Activated T-helper 1 cell treated with anti-CD3 and anti-CD28 coated beads, Interleukin-12 subunit alpha, Interleukin-12 subunit beta, Interleukin-2, Interleukin-4 antibody, amounts not matched to agents 30 ng/mL and 10 ng/mL and 1 ng/mL, durations not matched to agents 14 hours and 24 hours and 36 hours (primary cell): Measurements from ENCODE around the gene UNCX. TPM values are rescaled to one million over a fixed set of nuclear protein-coding genes. Genes with fewer than 3 reads are reported as not detected.
"Not testable (repeated sequence)": the region's sequence is repeated elsewhere in the genome, so short reads cannot be mapped to it uniquely, and the experiment has no call there.

ENCODE experiments used
- DNase-seq: peaks from one replicate; pipeline ENCODE4 v3.0.0; 2021; ENCODE audit warnings: low spot score
- H3K27ac Mint-ChIP-seq: one replicate; pipeline ENCODE4 v1.8.0; 2021; ENCODE audit warnings: mild to moderate bottlenecking, mixed read lengths
- H3K27me3 Mint-ChIP-seq: one replicate; pipeline ENCODE4 v1.8.0; 2022; ENCODE audit warnings: mild to moderate bottlenecking, moderate library complexity, mixed read lengths; ENCODE audit not compliant: insufficient read depth
- H3K36me3 Mint-ChIP-seq: one replicate; pipeline ENCODE4 v1.8.0; 2021; ENCODE audit warnings: low read depth, mixed read lengths
- H3K4me1 Mint-ChIP-seq: one replicate; pipeline ENCODE4 v1.8.0; 2021; ENCODE audit warnings: low read depth, mixed read lengths
- H3K4me3 Mint-ChIP-seq: one replicate; pipeline ENCODE4 v1.8.0; 2021; ENCODE audit warnings: mild to moderate bottlenecking, moderate library complexity, mixed read lengths
- H3K9me3 Mint-ChIP-seq: one replicate; pipeline ENCODE4 v1.8.0; 2021; ENCODE audit warnings: mixed read lengths
- intact Hi-C: fragments of 100-400 bp; cut with micrococcal nuclease; formaldehyde crosslinking; loops from one replicate; pipeline ENCODE4 v1.15.1; 2024
- total RNA-seq: library from RNA; stranded (reverse); gene quantifications from 2 replicates; pipeline ENCODE4 v1.2.3, GENCODE V29; 2022

UNCX gene
- total RNA-seq: not detected in 2 replicates

DNA sequence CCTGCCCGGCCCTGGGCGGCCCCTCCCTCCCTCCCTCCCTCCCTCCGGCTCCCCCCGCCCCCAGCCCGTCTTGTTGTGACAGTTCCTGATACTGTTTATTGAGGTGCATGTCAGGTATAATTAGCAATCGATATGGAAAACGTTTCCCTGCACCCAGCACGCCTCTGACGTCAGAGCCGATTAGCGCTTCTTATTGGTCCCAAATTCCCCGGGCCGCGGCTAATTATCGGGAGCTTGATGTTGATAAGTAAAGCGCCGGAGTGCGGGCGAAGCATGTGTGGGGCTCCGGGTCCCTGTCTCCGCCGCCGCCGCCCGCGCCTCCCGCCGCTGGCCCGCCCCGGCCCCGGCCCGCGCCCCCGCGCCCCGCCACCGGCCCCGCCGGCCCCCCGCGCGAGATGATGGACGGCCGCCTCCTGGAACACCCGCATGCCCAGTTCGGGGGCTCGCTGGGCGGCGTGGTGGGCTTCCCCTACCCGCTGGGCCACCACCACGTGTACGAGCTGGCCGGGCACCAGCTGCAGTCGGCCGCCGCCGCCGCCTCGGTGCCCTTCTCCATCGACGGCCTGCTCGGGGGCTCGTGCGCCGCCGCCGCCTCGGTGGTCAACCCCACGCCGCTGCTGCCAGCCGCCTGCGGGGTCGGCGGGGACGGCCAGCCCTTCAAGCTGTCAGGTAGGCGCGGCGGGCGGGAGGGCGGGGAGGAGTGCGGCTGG lies at the start of gene UNCX:
Gene UNCX (plus strand): TSS at position 250 of the 710 bp plus-strand sequence. CDS start 146 bp downstream, at position 396.
- Mint-ChIP-seq H3K36me3 (peaks cover 2% of the 10 kb centered on the region), H3K27ac (peak within 1 kb of the TSS; percentile 86), H3K9me3 (no peaks in the 10 kb centered on the region), H3K27me3 (peaks cover 52% of the 10 kb centered on the region), H3K4me3 (no peak within 1 kb of the TSS), H3K4me1 (peaks cover 11% of the 10 kb centered on the region)
- DNase-seq: no peak
- intact Hi-C loops: loop anchor here (5.0 kb wide), 1 partner anchor 435 kb away; no protein-coding TSS in a partner anchor

DNA sequence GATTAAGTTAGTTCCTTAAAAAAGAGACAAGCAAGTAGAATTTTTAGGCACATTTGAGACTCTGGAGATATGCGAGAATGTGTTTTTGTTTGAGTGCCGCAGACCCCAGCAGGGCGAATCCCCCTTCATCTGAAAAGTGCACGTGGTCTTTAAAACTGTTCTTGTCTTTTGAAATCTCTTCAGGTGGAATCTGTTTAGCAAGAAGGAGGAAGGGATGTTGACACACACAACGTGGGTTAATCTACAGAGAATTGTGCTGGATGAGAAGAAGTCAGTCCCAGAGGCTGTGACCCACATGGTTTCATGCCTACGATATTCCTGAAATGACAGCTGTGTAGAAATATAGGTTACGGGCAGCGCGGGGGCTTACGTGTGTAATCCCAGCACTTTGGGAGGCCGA lies 45.5 kb upstream of the UNCX start:
- intact Hi-C loops: no loop called here
- H3K27ac Mint-ChIP-seq: no peak overlapping the region
- peaks cover 7% of the 10 kb centered on the region for H3K27me3 Mint-ChIP-seq
- H3K36me3 Mint-ChIP-seq: peaks cover 12% of the 10 kb centered on the region
- H3K9me3 Mint-ChIP-seq: peaks cover 16% of the 10 kb centered on the region
- no peak for DNase-seq
- H3K4me1 Mint-ChIP-seq: peaks cover 28% of the 10 kb centered on the region
- H3K4me3 Mint-ChIP-seq: no peak overlapping the region

DNA sequence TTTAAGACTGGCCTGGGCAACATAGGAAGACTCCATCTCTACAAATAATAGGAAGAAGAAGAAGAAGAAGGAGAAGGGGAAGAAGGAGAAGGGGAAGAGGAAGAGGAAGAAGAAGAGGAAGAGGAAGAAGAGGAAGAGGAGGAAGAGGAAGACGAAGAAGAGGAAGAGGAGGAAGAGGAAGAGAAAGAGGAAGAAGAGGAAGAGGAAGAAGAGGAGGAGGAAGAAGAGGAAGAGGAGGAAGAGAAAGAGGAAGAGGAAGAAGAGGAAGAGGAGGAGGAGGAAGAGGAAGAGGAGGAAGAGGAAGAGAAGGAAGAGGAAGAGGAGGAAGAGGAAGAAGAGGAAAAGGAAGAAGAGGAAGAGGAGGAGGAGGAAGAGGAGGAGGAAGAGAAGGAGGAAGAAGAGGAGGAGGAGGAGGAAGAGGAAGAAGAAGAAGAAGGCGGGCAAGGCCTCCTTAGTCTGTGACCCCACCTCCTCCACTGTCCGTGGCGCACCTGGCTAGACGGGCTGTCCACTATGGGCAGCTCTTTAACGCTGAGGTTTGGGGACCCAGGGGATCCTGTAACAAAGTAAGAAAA lies 43.9 kb upstream of the UNCX start:
- H3K36me3 Mint-ChIP-seq: peaks cover 15% of the 10 kb centered on the region
- intact Hi-C loops: no loop called here
- H3K4me3 Mint-ChIP-seq: no peak overlapping the region
- no peak for DNase-seq
- H3K4me1 Mint-ChIP-seq: peaks cover 31% of the 10 kb centered on the region
- H3K9me3 Mint-ChIP-seq: peaks cover 19% of the 10 kb centered on the region
- H3K27me3 Mint-ChIP-seq: peaks cover 7% of the 10 kb centered on the region
- peak overlapping the region; percentile 29 for H3K27ac Mint-ChIP-seq

- DNase-seq: no peak
- Mint-ChIP-seq H3K36me3 (peaks cover 15% of the 10 kb centered on the region), H3K27me3 (peaks cover 7% of the 10 kb centered on the region), H3K9me3 (peaks cover 19% of the 10 kb centered on the region), H3K4me3 (no peak overlapping the region), H3K4me1 (peaks cover 31% of the 10 kb centered on the region), H3K27ac (peak overlapping the region; percentile 14)
- intact Hi-C loops: loop anchor here (5.0 kb wide), 1 partner anchor 242 kb away; no protein-coding TSS in a partner anchor
These were observed 42.5 kb upstream of the UNCX start for GRCh38 chr7:1189986-1190772.

GRCh38 chr7:1192171-1192676 lies 40.4 kb upstream of the UNCX start:
- H3K4me1 Mint-ChIP-seq: peaks cover 31% of the 10 kb centered on the region
- intact Hi-C loops: loop anchor here (5.0 kb wide), 1 partner anchor 240 kb away; no protein-coding TSS in a partner anchor
- peak overlapping the region; percentile 96 for H3K27ac Mint-ChIP-seq
- peak overlapping the region; percentile 82 for H3K4me3 Mint-ChIP-seq
- H3K9me3 Mint-ChIP-seq: peaks cover 19% of the 10 kb centered on the region
- H3K27me3 Mint-ChIP-seq: peaks cover 6% of the 10 kb centered on the region
- H3K36me3 Mint-ChIP-seq: peaks cover 13% of the 10 kb centered on the region
- DNase-seq: peak; percentile 38

- H3K9me3 Mint-ChIP-seq: peaks cover 14% of the 10 kb centered on the region
- H3K36me3 Mint-ChIP-seq: peaks cover 12% of the 10 kb centered on the region
- H3K4me3 Mint-ChIP-seq: no peak overlapping the region
- DNase-seq: no peak
- intact Hi-C loops: loop anchor here (5.0 kb wide), 1 partner anchor 238 kb away; no protein-coding TSS in a partner anchor
- peaks cover 27% of the 10 kb centered on the region for H3K4me1 Mint-ChIP-seq
- peaks cover 3% of the 10 kb centered on the region for H3K27me3 Mint-ChIP-seq
- no peak overlapping the region for H3K27ac Mint-ChIP-seq
These were observed 38.9 kb upstream of the UNCX start for GRCh38 chr7:1193593-1194424.

- DNase-seq, H3K27me3 Mint-ChIP-seq, H3K36me3 Mint-ChIP-seq, H3K9me3 Mint-ChIP-seq, intact Hi-C loops, H3K4me3 Mint-ChIP-seq, H3K27ac Mint-ChIP-seq: not testable (repeated sequence)
- H3K4me1 Mint-ChIP-seq: peaks cover 15% of the 10 kb centered on the region
These were observed 36.2 kb upstream of the UNCX start for GRCh38 chr7:1196441-1196840.

GRCh38 chr7:1196950-1197349 lies 35.7 kb upstream of the UNCX start:
- no peak overlapping the region for H3K27ac Mint-ChIP-seq
- peaks cover 4% of the 10 kb centered on the region for H3K9me3 Mint-ChIP-seq
- H3K4me3 Mint-ChIP-seq: no peak overlapping the region
- DNase-seq: no peak
- peaks cover 5% of the 10 kb centered on the region for H3K36me3 Mint-ChIP-seq
- H3K4me1 Mint-ChIP-seq: peaks cover 10% of the 10 kb centered on the region
- H3K27me3 Mint-ChIP-seq: peaks cover 3% of the 10 kb centered on the region
- intact Hi-C loops: no loop called here

- Mint-ChIP-seq H3K4me3 (no peak overlapping the region), H3K27ac (no peak overlapping the region), H3K9me3 (no peaks in the 10 kb centered on the region), H3K4me1 (no peaks in the 10 kb centered on the region), H3K27me3 (peaks cover 3% of the 10 kb centered on the region), H3K36me3 (no peaks in the 10 kb centered on the region)
- DNase-seq: no peak
- intact Hi-C loops: no loop called here
These were observed 34.6 kb upstream of the UNCX start for GRCh38 chr7:1197997-1198625.

DNA sequence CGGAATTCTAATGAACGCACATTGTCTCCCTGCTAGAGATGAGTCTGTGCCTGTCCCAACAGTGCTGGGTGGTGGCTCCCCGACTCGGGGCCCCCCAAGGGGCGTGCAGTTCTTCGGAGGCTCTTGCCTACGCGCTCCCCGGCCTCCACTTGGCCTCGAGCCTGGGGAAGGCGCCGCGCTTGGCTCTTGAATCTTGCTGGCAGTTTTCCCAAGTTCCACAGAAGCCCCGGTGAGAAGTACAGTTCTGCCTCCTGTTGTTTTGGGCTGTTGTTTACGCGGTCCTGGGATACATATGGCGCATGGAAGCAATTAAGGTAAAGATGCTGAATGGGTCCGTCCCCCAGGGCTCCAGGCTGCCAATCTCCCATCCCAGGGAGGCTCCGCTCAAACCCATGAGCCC lies 32.6 kb upstream of the UNCX start:
- Mint-ChIP-seq H3K27me3 (peaks cover 3% of the 10 kb centered on the region), H3K4me3 (no peak overlapping the region), H3K9me3 (no peaks in the 10 kb centered on the region), H3K27ac (no peak overlapping the region), H3K36me3 (no peaks in the 10 kb centered on the region), H3K4me1 (no peaks in the 10 kb centered on the region)
- intact Hi-C loops: no loop called here
- no peak for DNase-seq

GRCh38 chr7:1201916-1202315 lies 30.8 kb upstream of the UNCX start:
- no peaks in the 10 kb centered on the region for H3K27me3 Mint-ChIP-seq
- intact Hi-C loops: no loop called here
- no peaks in the 10 kb centered on the region for H3K9me3 Mint-ChIP-seq
- no peaks in the 10 kb centered on the region for H3K4me1 Mint-ChIP-seq
- H3K27ac Mint-ChIP-seq: no peak overlapping the region
- H3K4me3 Mint-ChIP-seq: no peak overlapping the region
- DNase-seq: no peak
- H3K36me3 Mint-ChIP-seq: no peaks in the 10 kb centered on the region

DNA sequence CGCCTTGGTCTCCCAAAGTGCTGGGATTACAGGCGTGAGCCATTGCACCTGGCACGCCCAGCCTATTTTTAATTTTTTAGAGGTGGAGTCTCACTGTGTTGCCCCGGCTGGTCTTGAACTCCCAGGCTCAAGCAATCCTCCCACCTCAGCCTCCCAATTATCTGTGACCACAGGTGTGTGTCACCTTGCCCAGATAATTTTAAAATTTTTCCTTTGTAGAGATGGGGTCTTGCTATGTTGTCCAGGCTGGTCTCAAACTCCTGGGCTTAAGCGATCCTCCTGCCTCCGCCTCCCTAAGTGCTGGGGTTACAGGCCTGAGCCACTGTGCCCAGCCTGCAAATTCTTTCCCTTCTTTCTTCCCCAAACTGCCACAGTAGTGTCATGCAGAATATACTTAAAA lies 29.8 kb upstream of the UNCX start:
- H3K9me3 Mint-ChIP-seq, H3K27ac Mint-ChIP-seq, H3K36me3 Mint-ChIP-seq, H3K27me3 Mint-ChIP-seq, intact Hi-C loops, H3K4me1 Mint-ChIP-seq, DNase-seq, H3K4me3 Mint-ChIP-seq: not testable (repeated sequence)
